Vagina (tissue), 2 donors: ENCODE data around the gene ZDHHC18.

ENCODE experiments used
- CTCF ChIP-seq, 3 experiments: fragments of 450-650 bp in 2 of 3; fragments of 200-600 bp in 1 of 3; sonication (generic) in 1 of 3; IDR thresholded peaks; one replicate each; pipeline ENCODE4 v1.5.1; 2017 to 2019; ENCODE audit warnings: antibody characterized with exemption in 3 of 3, mild to moderate bottlenecking in 2 of 3, moderate library complexity in 2 of 3
- POLR2A ChIP-seq, 2 donors: fragments of 450-650 bp; IDR thresholded peaks; one replicate each; pipeline ENCODE4 v1.6.1; 2017; ENCODE audit warnings: antibody characterized with exemption in 2 of 2, mild to moderate bottlenecking in 2 of 2, moderate library complexity in 2 of 2

GRCh38 chr1:26790551-26790953, 35.9 kb upstream of the ZDHHC18 start:
- TF ChIP-seq POLR2A (IDR thresholded peaks at IDR 0.05) (no peak), CTCF (IDR thresholded peaks at IDR 0.05) (no peak)
